ENCODE data around the gene DAPK2. TPM values are rescaled to one million over a fixed set of nuclear protein-coding genes. Genes with fewer than 3 reads are reported as not detected.

The DAPK2 gene
- total RNA-seq, 1 donor from 2014 or later = 2.6 TPM

DNA sequence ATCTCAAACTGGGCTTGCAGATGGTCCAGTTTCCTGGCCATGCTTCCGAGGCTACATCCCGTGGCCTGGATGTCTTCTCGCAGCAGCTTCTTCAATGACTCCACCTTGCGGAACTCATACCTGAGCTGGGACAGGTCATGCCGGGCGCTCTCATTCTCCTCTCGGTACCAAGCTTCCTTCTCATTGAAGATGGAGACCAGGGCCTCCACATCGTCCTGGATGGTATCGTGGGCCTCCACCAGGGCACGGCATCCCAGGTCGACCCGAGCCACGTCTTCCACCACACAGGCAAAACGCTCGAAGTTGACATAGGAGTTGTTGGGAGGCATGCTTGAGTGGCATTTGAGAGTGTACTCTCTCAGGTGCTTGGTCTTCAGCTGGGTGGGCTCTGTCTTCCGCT is 123.4 kb downstream of the DAPK2 start:
- TF ChIP-seq, protein P1, sequence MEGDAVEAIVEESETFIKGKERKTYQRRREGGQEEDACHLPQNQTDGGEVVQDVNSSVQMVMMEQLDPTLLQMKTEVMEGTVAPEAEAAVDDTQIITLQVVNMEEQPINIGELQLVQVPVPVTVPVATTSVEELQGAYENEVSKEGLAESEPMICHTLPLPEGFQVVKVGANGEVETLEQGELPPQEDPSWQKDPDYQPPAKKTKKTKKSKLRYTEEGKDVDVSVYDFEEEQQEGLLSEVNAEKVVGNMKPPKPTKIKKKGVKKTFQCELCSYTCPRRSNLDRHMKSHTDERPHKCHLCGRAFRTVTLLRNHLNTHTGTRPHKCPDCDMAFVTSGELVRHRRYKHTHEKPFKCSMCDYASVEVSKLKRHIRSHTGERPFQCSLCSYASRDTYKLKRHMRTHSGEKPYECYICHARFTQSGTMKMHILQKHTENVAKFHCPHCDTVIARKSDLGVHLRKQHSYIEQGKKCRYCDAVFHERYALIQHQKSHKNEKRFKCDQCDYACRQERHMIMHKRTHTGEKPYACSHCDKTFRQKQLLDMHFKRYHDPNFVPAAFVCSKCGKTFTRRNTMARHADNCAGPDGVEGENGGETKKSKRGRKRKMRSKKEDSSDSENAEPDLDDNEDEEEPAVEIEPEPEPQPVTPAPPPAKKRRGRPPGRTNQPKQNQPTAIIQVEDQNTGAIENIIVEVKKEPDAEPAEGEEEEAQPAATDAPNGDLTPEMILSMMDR (IDR thresholded peaks at IDR 0.05; ENCODE audit: partially characterized antibody, unreplicated experiment) = no peak

DNA sequence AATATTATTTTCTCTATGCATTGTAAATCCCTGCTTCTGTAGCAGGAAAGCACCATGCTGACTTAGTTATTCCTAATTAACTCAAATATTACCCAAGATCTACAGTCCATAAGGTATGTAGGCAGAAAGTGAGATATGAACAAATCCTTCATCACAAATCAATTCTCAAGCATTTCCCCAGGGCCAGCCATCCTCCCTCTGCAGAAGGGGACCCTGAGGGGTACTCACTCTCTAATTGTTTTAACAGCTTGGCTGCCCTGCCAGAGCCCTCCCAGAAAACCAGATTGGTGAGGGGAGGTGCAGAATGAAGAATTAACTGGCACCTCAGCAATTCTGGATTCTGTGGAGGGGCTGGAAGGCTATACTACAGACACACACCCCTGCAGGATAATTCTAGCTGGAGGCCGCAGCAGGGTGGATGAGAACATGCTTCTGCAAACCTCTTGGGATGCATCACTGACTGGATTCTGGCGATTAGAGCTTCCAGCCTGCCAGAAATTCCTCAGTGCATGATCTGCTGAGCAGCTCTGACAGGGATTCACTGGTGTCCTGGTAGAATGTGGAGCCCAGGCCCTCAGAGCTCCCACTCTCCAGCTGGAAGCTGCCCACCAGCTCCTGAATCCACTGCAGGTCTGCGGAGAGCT is 123.9 kb downstream of the DAPK2 start:
- Mint-ChIP-seq H3K9me3 (ENCODE audit: unreplicated experiment) (peaks cover 3% of the 10 kb centered on the region), H3K36me3 (ENCODE audit: unreplicated experiment) (no peaks in the 10 kb centered on the region), H3K27me3 (ENCODE audit: unreplicated experiment) (peaks cover 10% of the 10 kb centered on the region), H3K4me3 (ENCODE audit: unreplicated experiment) (no peak overlapping the region), H3K4me1 (ENCODE audit: low read depth, unreplicated experiment) (peaks cover 22% of the 10 kb centered on the region), H3K27ac (ENCODE audit: unreplicated experiment) (no peak overlapping the region)
- TF ChIP-seq, protein P1 (IDR thresholded peaks at IDR 0.05; ENCODE audit: partially characterized antibody, unreplicated experiment) = no peak
- DNase-seq = peak; percentile 47

More for the DNA sequence above, 123.4 kb downstream of the DAPK2 start:
- Mint-ChIP-seq H3K27ac (ENCODE audit: unreplicated experiment) (no peak overlapping the region), H3K27me3 (ENCODE audit: unreplicated experiment) (peaks cover 6% of the 10 kb centered on the region), H3K4me3 (ENCODE audit: unreplicated experiment) (no peak overlapping the region), H3K9me3 (ENCODE audit: unreplicated experiment) (peaks cover 3% of the 10 kb centered on the region), H3K36me3 (ENCODE audit: unreplicated experiment) (no peaks in the 10 kb centered on the region), H3K4me1 (ENCODE audit: low read depth, unreplicated experiment) (peaks cover 18% of the 10 kb centered on the region)
- DNase-seq = no peak

DNA sequence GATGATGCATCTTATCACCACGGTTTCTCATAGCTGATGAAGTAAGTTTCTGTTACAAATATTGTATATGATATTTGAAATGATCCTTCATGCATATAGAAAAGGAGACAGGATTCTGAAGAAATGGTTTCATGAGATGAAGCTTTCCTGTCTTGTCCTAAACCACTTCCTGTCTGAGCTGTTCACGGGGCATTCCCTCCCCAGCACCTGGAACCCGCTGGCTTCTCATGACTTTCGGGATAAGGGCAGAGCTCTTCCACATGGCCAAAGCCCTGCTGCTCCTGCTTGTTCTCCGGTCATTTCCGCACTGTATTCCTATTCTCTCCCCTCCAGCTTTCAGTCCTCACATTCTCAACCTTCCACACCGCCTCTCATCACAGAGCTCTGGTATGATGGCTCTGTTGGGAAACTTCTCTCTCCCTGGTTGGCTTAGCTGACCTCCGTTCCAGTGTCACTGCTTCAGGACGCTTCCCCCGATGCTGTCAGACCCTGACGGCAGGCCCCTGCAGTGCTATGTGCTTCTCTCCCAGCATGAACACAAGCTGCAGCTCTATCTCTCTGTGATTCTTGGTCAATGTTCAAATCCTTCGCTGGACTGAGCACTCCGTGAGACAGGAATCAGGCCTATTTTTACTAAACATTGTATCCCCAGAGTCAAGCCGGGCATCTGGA is 125.6 kb downstream of the DAPK2 start:
- H3K4me1 Mint-ChIP-seq (ENCODE audit: low read depth, unreplicated experiment) = peaks cover 29% of the 10 kb centered on the region
- peak overlapping the region; percentile 44 for H3K27ac Mint-ChIP-seq (ENCODE audit: unreplicated experiment)
- DNase-seq = no peak
- peaks cover 3% of the 10 kb centered on the region for H3K9me3 Mint-ChIP-seq (ENCODE audit: unreplicated experiment)
- TF ChIP-seq, protein P1 (IDR thresholded peaks at IDR 0.05; ENCODE audit: partially characterized antibody, unreplicated experiment) = no peak
- H3K4me3 Mint-ChIP-seq (ENCODE audit: unreplicated experiment) = peak overlapping the region; percentile 5
- H3K27me3 Mint-ChIP-seq (ENCODE audit: unreplicated experiment) = peaks cover 10% of the 10 kb centered on the region
- no peaks in the 10 kb centered on the region for H3K36me3 Mint-ChIP-seq (ENCODE audit: unreplicated experiment)

DNA sequence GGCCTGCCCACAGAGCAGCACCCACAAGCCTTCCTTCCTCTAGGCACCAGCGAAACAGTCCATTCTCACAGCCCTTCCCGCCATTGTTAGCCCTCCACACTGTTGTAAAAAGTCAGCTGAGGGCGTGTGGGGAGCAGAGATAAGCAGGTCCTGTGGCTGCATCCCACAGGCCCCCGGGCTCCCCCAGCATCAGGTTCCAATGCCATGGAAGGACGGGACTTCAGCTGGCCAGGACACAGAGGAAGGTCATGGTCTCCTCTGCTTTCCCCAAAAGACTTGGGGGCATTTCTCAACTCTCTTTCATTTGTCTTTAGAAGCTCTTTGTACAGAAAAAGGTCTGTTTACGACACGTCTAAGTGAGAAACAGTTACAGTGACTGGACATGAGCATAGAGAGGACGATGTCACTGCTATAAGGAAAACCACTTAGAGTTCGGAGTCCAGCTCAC is 127.4 kb downstream of the DAPK2 start:
- Mint-ChIP-seq H3K9me3 (ENCODE audit: unreplicated experiment) (peaks cover 2% of the 10 kb centered on the region), H3K36me3 (ENCODE audit: unreplicated experiment) (peaks cover 4% of the 10 kb centered on the region), H3K4me1 (ENCODE audit: low read depth, unreplicated experiment) (peaks cover 32% of the 10 kb centered on the region), H3K27me3 (ENCODE audit: unreplicated experiment) (peaks cover 10% of the 10 kb centered on the region), H3K4me3 (ENCODE audit: unreplicated experiment) (no peak overlapping the region), H3K27ac (ENCODE audit: unreplicated experiment) (no peak overlapping the region)
- no peak for DNase-seq
- TF ChIP-seq, protein P1 (IDR thresholded peaks at IDR 0.05; ENCODE audit: partially characterized antibody, unreplicated experiment) = no peak

DNA sequence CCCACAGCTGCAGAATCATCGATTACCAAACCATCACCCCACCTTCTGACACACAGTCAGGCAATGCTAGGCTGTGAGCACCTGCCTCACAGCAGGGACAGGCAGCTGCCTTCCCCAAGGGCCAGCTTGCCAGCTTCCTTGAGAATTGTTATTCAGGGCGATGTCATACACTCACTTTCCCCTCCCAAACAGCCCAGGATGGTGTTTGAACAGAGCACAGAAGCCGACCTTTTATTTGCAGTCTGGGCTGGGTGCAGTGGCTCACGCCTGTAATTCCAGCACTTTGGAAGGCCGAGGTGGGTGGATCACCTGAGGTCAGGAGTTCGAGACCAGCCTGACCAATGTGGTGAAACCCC is 128.0 kb downstream of the DAPK2 start:
- H3K4me3 Mint-ChIP-seq (ENCODE audit: unreplicated experiment) = no peak overlapping the region
- DNase-seq = peak; percentile 37

More for the DNA sequence above, 128.0 kb downstream of the DAPK2 start:
- Mint-ChIP-seq H3K36me3 (ENCODE audit: unreplicated experiment) (peaks cover 4% of the 10 kb centered on the region), H3K4me1 (ENCODE audit: low read depth, unreplicated experiment) (peaks cover 31% of the 10 kb centered on the region), H3K27me3 (ENCODE audit: unreplicated experiment) (peaks cover 10% of the 10 kb centered on the region), H3K27ac (ENCODE audit: unreplicated experiment) (peak overlapping the region; percentile 53), H3K9me3 (ENCODE audit: unreplicated experiment) (peaks cover 2% of the 10 kb centered on the region)
- TF ChIP-seq, protein P1 (IDR thresholded peaks at IDR 0.05; ENCODE audit: partially characterized antibody, unreplicated experiment) = no peak
